HG03196 (cell line): ENCODE results near the gene F9.
A peak's percentile ranks its signal among the peaks of the same experiment; 100 is the strongest.
"Not testable (repeated sequence)": the region's sequence is repeated elsewhere in the genome, so short reads cannot be mapped to it uniquely, and the experiment has no call there.

Experiments
- ATAC-seq: cut with Tn5 transposase; IDR thresholded peaks from one replicate; pipeline ENCODE4 v1.9.1; 2021; ENCODE audit not compliant: unreplicated experiment

The F9 gene

DNA sequence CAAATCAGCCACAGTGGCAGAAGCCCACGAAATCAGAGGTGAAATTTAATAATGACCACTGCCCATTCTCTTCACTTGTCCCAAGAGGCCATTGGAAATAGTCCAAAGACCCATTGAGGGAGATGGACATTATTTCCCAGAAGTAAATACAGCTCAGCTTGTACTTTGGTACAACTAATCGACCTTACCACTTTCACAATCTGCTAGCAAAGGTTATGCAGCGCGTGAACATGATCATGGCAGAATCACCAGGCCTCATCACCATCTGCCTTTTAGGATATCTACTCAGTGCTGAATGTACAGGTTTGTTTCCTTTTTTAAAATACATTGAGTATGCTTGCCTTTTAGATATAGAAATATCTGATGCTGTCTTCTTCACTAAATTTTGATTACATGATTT lies at the start of gene F9:
F9 (plus strand) TSS at position 190 of the 400 bp plus-strand sequence; CDS start at position 216, 26 bp downstream.
- ATAC-seq = no peak

DNA sequence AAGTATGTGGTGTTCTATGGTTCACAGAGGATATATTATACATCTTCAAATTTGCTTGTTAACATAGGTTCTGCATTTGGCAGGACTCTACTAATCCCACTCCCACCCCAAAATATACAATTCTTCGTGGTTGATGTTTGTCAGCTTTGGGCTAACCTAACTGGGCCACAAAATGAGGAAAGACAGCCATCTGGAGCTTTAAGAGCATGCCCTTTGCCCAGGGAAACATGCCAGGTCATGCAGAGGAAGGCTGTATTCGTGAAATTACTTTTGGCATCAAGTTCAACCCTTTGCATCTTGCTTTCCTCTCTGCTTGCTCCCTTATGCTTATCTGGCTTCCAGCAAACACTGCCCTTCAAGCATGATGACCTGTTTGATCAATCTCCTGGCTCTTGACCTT lies 46.8 kb upstream of the F9 start:
- no peak for ATAC-seq

DNA sequence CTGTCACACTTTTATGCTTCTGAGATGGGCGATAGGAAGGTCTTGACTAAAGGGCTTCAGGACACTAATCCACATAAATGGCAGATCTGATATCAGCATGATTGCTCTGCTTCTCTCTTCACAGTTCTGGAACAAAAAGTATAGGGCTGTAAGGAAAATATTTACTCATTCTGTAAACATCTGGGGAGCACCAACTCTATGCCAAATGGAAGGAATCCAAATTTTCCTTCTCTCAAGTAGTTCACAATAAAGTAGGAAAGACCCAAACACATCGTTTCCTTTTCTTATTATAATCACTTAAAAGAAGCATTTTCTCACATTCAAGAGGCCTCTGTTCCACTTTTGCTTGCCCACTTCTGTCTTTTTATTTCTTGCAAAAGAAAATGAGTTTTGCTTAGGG lies 45.9 kb upstream of the F9 start:
- ATAC-seq = no peak

DNA sequence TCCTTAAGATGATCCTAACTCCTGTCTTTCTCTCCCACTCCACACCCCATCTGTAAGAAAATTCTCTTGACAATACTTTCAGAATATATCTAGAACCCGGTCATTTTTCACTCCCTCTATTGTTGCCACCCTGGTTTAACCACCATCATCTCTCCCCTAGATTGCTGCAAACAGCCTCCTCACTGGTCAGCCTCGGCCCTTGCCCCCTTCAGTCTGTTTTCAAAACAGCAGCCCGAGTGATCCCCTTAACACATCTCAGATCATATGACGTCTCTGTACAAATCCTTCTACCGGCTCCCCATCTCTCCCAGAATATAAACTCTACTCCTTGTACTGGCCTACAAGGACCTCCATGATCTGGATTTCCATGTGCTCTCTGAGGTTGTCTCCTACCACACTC lies 35.2 kb upstream of the F9 start:
- no peak for ATAC-seq

DNA sequence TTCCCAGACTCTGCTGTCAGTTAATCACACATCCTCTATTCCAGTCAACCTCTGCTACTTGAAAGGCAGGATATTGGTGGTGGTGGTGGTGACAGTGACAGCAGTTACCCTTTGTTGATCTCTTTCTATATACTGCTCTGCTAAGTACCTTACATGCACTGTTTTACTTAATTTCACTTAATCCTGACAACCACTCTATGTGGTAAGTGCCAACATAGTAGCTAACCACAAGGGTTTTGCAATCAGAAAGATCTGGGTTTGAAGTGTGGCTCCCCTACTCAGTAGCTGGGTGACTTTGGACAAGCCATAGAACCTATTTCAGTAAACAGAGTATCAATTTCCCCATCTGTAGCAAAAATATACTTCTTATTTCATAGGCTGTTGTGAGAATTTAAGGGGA lies 24.2 kb upstream of the F9 start:
- ATAC-seq = no peak

DNA sequence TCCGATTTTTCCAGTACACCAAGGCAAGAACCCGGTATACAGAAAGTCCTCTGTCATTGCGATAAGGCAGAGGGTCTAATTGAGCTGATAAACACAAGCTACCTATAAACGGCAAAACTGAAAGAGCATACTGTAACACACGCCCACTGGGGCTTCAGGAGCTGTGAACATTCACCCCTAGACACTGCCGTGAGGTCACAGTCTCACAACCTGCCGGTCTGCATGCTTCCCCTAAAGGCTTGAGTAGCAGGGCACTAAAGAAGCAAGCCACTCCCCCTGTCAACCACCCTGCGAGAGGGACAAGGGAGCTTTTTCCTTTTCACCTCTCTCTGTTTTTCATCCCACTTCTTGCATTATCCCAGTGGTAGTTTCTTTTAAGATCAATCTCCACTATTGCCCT lies 22.4 kb upstream of the F9 start:
- ATAC-seq = no peak

DNA sequence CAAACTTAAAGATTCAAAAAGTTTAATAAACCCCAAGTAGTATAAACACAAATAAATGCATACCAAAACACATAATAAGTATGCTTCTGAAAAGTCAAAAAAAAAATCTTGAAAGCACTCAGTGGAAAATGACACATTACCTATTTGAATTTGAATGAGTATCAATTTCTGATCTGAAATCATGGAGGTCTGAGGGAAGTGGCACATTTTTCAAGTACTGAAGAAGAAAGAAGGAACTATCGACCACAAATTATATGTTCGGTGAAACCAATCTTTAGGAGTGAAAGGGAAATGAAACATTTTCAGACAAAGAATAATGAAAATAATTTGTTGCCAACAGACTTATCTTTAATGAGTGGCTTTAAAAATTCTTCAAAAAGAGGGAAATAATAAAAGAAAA lies 12.1 kb upstream of the F9 start:
- ATAC-seq = no peak

DNA sequence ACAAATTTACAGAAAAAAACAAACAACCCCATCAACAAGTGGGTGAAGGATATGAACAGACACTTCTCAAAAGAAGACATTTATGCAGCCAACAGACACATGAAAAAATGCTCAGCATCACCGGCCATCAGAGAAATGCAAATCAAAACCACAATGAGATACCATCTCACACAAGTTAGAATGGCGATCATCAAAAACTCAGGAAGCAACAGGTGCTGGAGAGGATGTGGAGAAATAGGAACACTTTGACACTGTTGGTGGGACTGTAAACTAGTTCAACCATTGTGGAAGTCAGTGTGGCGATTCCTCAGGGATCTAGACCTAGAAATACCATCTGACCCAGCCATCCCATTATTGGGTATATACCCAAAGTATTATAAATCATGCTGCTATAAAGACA lies 1.7 kb upstream of the F9 start:
- ATAC-seq = not testable (repeated sequence)

DNA sequence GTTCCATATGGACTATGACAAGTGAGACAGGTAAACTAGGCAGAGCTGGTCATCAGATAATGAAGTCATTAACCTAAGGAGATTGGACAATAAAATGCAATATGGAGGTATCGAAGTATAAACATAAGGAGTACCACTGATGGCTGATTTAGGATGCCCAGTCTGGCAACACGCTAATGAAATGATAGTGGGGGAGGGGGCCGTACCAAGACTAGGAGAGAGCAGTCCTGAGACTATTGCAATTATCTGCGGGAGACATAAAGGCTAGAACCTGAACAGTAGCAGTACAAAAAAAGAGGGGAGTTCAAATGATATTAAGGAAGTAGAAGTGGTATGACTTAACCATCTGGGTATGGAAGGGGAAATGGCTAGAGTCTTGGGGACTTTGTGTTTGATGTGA lies 2.3 kb downstream of the F9 start:
- no peak for ATAC-seq

DNA sequence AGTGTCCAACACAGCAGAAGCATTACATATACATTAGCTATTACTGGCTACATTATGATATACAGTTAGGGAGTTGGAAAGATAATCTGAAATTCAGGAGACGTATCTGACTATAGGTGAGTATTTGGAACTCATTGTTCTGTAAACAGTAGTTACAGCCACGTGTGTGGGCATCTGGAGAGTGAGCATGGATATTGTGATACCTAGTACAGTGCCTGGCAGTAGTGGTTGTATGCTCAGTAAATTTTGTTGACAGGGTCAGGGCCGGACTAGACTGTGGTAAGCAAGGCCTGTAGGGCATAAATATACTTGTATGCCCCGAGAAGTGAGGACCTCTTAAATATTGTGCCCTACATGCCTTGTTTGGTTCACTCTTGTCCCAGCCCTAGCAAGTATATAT lies 2.9 kb downstream of the F9 start:
- ATAC-seq = no peak

DNA sequence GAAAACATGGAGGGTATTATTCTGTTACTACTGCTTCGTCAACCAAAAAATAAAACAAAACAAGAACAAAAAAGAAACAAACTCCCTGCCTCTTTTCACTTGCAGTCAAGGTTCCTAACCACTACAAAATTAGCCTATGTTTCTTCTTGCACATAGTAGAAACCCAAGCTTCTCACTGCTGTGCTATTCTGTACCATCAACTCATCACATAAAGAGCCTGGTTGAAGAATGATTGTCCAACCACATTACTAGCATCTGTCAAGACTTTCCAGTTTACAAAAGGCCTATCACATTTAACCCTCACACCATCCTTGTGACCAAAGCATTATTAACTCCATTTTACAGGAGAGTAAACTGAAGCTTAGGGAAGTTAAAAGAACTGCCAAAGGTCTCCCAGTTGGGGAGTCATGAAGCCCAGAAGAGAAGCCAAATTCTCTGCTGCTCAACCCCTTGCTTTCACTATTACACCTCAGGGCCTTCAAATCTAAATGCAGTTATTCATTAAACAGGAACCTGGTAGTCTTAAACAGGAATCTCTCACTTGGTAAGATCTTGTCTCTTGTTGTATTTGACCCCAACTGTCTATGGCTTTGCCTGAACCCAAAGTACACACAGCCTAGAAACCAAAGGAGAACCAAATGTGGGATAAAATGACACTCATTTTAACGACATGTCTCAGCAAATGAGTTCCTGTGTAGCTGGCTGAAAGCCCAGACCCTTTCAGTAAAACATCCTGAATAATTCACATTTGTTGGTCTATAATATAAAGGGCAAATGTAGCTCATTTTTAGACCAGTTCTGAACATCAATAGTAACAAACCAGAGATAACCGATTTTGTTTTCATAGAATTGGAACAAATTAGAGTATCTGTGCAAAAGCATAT lies 8.6 kb downstream of the F9 start:
- ATAC-seq = peak; percentile 80

DNA sequence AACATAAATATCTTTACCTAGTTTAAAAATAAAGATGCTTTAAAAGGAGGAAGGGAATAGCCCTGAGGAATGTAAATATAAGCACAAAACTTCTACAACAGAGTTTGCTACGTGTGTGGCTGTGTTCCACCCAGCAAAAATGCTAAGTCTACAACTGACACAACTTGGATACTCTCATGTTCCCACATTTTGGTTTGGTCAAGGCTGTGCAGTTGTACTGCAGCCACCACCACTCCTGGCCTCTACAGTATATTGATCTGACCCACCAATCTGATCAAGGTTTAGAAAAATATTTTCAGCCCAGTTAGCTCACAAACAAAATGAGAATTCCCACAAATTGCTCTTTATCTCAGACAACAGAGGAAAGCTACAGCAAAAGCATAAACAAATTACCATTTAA lies 12.1 kb downstream of the F9 start:
- no peak for ATAC-seq

DNA sequence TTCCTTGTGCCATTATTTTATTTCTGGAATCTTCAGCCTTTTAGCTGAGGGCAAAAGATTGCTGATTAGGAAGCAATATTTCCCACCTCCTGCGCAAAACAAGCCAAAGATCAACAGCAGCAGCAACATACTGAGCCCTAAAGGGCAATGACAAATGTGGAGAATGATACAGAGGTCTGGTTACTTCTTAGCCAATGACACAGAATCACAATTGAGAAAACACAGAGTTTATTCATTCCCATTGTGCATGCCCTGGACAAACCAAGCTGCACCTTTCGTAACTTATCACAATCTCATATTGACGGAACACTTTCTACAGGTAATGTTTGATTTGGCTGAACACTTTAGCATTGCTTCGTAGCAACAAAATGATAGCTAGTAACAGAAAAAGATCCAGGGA lies 13.4 kb downstream of the F9 start:
- ATAC-seq = no peak

DNA sequence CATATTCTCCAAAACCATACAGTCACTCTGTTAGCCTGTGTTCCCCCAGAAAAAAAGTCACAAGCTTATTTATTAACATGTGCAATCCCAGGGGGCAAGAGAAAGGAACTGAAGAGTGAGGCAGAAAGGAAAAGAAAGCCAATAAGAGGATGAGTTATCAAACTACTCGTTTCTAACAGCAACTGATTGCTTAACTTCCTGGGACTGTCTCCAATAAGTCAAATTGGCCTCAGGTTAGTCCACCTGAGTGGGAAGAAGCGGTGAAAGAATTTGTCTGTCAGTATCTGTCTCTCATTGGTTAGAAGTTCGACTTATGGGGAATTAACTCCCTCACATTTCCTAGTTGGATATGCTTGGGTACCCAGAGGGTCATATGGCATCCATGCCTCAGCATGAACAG lies 14.1 kb downstream of the F9 start:
- ATAC-seq = no peak

DNA sequence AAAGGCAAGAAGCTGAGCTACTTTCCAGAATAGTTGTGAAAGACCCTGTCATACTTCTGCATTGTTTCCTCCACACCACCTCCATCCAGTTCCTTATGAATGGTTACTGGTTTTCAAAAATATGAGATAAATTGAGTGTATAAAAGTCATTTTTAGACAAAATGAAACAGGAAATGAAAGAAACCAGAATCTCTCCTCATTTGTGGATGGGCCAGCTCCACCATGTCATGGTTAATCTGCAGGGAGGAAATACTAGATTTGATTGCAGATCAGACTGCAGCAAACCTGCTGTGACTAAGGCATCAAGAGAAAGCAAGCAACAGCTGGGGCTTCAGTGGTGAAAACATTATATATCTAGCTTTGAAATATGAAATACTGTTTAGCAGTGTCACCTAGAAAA lies 23.8 kb downstream of the F9 start:
- ATAC-seq = peak; percentile 11

DNA sequence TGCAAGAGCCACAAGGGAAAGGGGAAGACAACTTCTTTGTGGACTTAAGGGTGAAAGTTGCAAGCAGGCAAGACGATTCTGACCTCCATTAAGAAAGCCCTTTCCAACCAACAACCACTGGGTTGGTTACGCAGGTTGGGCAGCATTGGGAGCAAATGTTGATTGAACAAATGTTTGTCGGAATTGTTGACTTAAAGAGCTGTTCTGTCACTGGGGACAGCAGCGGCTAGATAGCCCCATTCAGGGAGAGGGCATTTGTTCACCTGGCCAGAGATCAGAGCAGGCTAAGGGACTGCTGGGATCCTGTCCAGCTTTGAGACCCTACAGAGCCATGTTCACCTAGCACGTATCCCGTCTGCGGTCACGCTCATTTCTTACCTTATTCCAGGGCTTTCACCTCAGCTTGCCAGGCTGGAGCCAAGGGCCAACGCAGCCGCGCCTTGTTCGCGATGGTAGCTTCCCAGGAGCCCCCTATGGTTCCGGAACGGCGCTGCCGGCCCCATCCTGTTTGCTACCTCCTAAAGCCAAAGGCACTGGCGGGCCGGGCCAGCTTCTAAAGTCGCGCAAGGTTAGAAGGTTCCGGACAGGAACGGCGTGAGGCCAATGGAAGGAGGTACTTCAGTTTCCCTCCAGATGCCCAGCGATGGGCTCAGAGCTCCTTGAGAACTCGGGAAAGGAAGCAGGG lies 24.6 kb downstream of the F9 start:
- ATAC-seq = no peak

DNA sequence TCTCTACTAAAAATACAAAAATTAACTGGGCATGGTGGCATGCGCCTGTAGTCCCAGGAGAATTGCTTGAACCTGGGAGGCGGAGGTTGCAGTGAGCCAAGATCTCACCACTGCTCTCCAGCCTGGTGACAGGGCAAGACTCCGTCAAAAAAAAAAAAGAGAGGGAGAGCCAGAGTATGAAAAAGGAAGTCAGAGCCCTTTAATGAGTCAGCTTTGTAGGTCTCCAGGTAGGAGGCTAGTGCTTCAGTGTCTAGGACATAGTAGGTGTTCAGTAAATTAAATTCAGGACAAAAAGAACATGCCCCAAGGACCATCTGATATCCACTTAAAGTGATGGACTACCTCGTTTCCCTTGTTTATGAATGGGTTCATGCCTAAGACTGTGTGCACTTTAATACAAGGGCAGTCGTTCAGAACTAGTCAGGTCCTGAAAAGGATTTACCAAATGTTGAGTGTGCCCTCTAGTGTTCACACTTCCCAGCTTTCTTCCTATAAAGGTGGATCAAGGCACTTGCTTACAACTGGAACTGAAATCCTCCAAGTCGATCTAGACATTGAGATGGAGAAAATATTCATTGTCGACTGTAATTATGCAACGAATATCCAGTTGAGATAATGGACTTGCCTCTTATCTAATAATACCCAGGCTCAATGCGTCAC lies 29.0 kb downstream of the F9 start:
- peak; percentile 78 for ATAC-seq

DNA sequence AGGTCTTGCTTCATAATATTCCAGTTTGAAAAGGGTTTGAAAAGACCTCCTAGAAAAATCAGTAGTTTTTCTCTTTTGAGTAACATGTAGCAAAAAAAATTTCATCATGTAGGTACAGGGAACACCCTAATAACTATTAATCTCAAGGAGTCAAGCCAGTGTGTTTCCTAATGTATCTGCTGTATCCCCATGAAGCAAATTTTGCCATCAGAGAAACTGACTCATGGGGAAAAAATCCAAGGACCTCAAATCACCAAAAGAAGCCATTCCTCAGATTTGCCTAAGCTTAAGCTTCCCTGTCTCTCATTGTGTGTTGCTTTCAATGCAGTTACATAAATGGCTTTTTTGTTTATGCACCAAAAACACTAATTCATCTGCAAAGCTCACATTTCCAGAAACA lies 29.7 kb downstream of the F9 start:
- no peak for ATAC-seq

DNA sequence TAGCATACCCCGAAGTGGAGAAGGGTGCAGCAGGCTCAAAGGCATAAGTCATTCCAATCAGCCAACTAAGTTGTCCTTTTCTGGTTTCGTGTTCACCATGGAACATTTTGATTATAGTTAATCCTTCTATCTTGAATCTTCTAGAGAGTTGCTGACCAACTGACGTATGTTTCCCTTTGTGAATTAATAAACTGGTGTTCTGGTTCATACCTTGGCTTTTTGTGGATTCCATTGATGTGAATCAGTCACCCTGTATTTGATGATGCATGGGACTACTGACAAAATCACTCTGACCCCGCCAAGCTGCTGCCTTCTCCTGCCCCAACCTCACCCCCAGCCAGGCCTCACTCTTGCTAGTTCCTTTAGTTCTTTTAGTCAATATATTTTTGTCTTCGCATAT lies 32.7 kb downstream of the F9 start:
- ATAC-seq = no peak

DNA sequence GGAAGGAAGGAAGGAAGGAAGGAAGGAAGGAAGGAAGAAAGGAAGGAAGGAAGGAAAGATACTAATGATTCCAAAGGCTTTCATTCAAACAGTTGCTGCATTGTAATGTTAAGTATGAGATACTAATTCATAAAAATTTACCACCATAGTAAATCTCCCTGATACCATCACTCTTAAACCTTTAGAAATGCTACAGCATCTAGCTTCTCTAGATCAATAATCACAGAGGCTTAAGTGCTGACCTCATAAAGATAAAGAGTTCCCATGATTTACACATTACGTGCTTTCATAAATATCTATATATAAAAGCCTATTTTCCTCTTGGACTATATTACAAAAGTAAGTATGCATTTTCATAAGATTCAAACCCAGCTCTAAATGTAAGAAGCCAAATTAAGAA lies 36.4 kb downstream of the F9 start:
- no peak for ATAC-seq

DNA sequence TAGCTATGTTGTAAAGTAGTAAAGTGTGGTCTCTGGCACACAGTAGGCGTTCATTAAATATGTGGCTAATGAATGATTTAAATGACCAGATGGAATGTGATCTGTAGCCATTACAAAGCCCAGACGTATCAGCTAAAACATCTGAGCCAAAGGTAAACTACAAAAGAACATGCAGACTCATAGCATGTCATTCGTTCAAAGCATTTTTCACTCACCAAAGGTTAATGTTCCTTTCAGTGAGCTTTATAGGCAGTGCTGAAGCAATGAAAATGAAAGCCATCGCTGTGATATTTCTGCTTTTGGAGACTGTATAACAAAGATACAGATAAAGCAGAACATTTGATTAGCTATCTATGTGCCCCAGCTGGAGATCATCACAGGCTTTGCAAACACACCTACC lies 50.5 kb downstream of the F9 start:
- no peak for ATAC-seq

DNA sequence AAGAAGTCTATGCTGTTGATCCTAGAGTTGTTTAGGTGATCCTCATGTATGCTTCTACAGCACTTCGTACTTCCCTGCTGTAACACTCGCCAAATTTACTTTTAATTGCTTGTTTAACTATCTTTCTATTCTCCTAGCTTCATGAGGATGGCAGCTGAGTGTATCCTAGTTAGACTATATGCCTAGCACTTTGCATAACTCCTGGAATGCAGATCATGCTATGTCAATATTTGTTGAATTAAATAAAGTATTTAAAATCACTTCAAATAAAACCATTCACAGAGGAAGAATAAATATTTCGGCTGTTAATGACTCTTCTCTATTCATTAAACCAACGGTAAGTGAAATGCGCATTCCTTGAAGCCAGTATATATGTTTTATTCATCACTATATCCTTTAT lies 55.1 kb downstream of the F9 start:
- ATAC-seq = no peak
